VCaP (cell line): ENCODE results near the gene SNHG17.
A peak's percentile ranks its signal among the peaks of the same experiment; 100 is the strongest.

Experiments
- H3K27ac ChIP-seq: fragments of 450-650 bp; 2 replicates; pipeline ENCODE4 v1.5.1; 2017
- TF ChIP-seq, protein P1 (sequence below): fragments of 450-650 bp; conservative IDR thresholded peaks from 2 replicates; pipeline ENCODE4 v1.5.1; 2017; ENCODE audit warnings: mild to moderate bottlenecking, moderate library complexity

The SNHG17 gene

DNA sequence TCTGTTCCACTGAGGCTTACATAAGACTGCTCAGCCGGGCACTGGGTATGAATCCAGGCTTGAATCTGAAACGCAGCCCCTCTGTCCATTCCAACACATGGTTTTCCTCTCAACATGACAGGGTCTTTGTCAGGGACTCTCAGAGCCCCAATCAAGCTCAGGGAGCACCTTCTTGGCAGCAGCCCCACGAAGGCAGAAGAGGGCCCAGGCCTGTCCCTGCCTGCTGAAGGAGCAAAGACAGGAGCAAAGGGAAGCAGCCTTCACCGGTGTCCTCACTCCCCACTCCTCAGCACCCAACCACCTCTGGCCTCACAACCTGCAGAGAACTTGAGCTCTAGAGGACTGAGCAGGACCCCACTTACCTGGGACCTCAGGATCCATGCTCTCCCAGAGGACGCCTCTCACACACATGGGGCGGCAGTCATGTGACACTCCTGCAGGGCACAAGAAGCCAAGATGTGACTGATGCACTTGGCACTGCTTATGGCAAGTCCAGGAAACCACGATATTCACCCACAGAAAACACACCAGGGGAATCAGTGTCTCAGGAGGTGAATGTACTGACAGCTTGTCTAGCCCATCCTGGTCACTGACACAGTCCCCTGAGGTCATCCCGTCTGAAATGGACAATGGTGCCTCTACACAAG, 4.3 kb downstream of the SNHG17 start:
- TF ChIP-seq, protein P1, sequence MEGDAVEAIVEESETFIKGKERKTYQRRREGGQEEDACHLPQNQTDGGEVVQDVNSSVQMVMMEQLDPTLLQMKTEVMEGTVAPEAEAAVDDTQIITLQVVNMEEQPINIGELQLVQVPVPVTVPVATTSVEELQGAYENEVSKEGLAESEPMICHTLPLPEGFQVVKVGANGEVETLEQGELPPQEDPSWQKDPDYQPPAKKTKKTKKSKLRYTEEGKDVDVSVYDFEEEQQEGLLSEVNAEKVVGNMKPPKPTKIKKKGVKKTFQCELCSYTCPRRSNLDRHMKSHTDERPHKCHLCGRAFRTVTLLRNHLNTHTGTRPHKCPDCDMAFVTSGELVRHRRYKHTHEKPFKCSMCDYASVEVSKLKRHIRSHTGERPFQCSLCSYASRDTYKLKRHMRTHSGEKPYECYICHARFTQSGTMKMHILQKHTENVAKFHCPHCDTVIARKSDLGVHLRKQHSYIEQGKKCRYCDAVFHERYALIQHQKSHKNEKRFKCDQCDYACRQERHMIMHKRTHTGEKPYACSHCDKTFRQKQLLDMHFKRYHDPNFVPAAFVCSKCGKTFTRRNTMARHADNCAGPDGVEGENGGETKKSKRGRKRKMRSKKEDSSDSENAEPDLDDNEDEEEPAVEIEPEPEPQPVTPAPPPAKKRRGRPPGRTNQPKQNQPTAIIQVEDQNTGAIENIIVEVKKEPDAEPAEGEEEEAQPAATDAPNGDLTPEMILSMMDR: no peak
- no peak overlapping the region for H3K27ac ChIP-seq

DNA sequence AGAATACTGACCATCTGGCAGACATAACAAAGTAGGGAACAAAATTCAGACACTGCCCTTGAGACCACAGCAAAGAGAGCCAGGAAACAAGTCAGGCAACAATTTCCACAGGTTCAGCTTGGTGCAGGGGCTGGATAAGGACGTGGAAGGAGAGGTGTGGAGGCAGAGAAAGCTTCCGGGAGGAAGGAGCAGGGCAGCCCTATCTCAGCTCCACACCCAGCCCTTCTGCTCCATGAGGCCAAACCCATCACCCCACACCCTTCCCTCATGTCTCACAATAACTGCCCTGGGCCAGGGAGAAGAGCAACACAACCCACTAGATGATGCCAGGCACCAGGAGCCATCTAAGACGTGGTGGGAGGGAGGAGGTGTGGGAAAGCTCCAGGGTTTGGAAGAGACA, 5.8 kb downstream of the SNHG17 start:
- H3K27ac ChIP-seq: peak overlapping the region; percentile 28; the same call in 1 of the 2 replicates
- TF ChIP-seq, protein P1: no peak

- H3K27ac ChIP-seq: peak overlapping the region; percentile 28; the same call in 1 of the 2 replicates
- TF ChIP-seq, protein P1: no peak
Measured at GRCh38 chr20:38428800-38429199, 6.3 kb downstream of the SNHG17 start.

- TF ChIP-seq, protein P1: no peak
- peak overlapping the region; percentile 4 for H3K27ac ChIP-seq
Measured at GRCh38 chr20:38427655-38428023, 7.5 kb downstream of the SNHG17 start.

- no peak overlapping the region for H3K27ac ChIP-seq
- TF ChIP-seq, protein P1: no peak
Measured at GRCh38 chr20:38426006-38426897, 8.9 kb downstream of the SNHG17 start.

DNA sequence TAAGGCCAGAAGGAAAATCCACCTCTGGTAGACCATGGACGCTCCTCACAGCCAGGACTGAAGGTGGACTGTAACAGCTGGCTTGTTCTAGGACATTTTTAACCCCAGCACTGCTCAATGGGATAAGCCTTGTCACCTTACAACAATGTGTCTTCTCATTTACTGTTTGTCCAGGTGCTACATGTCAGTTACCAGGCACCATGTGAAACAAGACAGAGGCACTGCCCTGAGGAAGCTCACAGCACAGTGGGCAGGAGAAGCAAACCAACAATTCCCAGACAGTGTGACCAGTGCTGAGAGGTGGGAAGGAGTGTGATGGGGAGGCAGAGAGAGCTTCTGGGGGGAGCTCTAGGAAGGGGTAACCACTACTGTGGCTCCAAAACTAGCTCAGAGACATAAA, 10.7 kb downstream of the SNHG17 start:
- TF ChIP-seq, protein P1: no peak
- no peak overlapping the region for H3K27ac ChIP-seq

- TF ChIP-seq, protein P1: no peak
- H3K27ac ChIP-seq: no peak overlapping the region
Measured at GRCh38 chr20:38423541-38423940, 11.6 kb downstream of the SNHG17 start.
